Peyer's patch (tissue), 4 donors: ENCODE measurements around the gene MEF2D.

Experiments
- CTCF ChIP-seq, 6 experiments: fragments of 450-650 bp in 4 of 6; fragments of 200-600 bp in 2 of 6; sonication (generic) in 1 of 6; IDR thresholded peaks; one replicate each; pipeline ENCODE4 v1.5.1; 2017 to 2019; ENCODE audit warnings: antibody characterized with exemption in 6 of 6, mild to moderate bottlenecking in 3 of 6, moderate library complexity in 1 of 6
- POLR2A ChIP-seq, 2 donors: fragments of 450-650 bp; IDR thresholded peaks; one replicate each; pipeline ENCODE4 v1.5.1; 2017; ENCODE audit warnings: antibody characterized with exemption in 2 of 2, mild to moderate bottlenecking in 2 of 2, moderate library complexity in 2 of 2

DNA sequence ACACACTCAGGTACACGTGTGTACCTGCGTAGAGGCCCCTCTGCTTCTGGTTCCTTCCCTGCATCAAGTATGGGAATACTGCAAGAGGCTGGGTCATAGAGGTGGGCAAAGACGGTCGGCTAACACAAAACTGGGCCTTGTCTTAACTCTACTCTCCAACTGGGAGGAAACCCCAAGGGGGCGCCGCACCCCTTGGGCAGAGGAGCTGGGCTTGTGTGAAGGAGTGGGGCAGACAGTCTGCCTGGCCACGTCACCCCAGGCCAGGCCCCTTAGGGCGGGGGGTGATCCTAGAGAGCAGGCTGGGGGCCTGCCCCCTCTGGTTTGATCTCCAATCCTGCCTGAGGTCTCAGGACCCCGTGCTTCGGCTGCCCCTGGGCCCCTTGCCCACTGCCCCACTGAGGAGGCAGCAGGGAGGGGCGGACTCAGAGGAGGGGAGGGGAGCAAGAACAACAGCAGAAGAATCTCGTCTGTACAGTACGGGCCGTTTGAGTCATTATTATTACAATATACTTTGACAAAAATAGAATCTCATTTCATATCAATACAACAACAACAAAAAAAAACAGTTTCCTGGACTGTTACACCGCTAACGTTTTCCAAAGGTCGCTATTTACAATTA lies 34.7 kb downstream of the MEF2D start:
- TF ChIP-seq CTCF (IDR thresholded peaks at IDR 0.05) (no peak), POLR2A (IDR thresholded peaks at IDR 0.05) (no peak)
